CD14-positive monocyte (primary cell): Measurements from ENCODE around the gene UQCC2. TPM values are rescaled to one million over a fixed set of nuclear protein-coding genes. Genes with fewer than 3 reads are reported as not detected.

Source experiments
- DNase-seq, 3 donors: peaks; one replicate each; pipeline ENCODE4 v3.0.0-alpha.2; 2011 to 2022
- H2AFZ ChIP-seq: 2 replicates; pipeline ENCODE4 v1.6.0; 2012; ENCODE audit warnings: mild to moderate bottlenecking, low read depth, low read length, inconsistent platforms; ENCODE audit not compliant: insufficient read depth, poor library complexity, severe bottlenecking
- H3K27ac ChIP-seq, 2 donors: 1 replicate in 1 of 2; 2 replicates in 1 of 2; pipeline ENCODE4 v1.5.1; 2012 to 2013; ENCODE audit warnings: low read length in 2 of 2, control low read depth in 1 of 2, inconsistent platforms in 1 of 2, low read depth in 1 of 2, mild to moderate bottlenecking in 1 of 2
- H3K27me3 ChIP-seq, 2 donors: one replicate each; pipeline versions ENCODE4 v1.6.0 to v1.6.1; 2011 to 2013; ENCODE audit warnings: low read length in 2 of 2; ENCODE audit not compliant: control insufficient read depth in 2 of 2, insufficient read depth in 2 of 2
- H3K36me3 ChIP-seq, 2 donors: replicated peaks in 1 of 2; 1 replicate in 1 of 2; 2 replicates in 1 of 2; pipeline versions ENCODE4 v1.5.1 to v1.6.1; 2012 to 2013; ENCODE audit warnings: low read length in 2 of 2, control low read depth in 1 of 2, inconsistent platforms in 1 of 2, mild to moderate bottlenecking in 1 of 2; ENCODE audit not compliant: insufficient read depth in 2 of 2, control insufficient read depth in 1 of 2
- H3K4me1 ChIP-seq, 2 donors: 1 replicate in 1 of 2; 2 replicates in 1 of 2; pipeline versions ENCODE4 v1.5.1 to v1.6.1; 2012 to 2013; ENCODE audit warnings: low read length in 2 of 2, control low read depth in 1 of 2, inconsistent platforms in 1 of 2, mild to moderate bottlenecking in 1 of 2, moderate library complexity in 1 of 2; ENCODE audit not compliant: insufficient read depth in 2 of 2, control insufficient read depth in 1 of 2
- H3K4me2 ChIP-seq: replicated peaks from 2 replicates; pipeline ENCODE3; 2012; ENCODE audit warnings: low read length, moderate library complexity, mild to moderate bottlenecking; ENCODE audit not compliant: poor library complexity, severe bottlenecking; ENCODE audit errors: extremely low read depth
- H3K4me3 ChIP-seq, 3 experiments: fragments of 200-600 bp in 1 of 3; sonication (generic) in 1 of 3; replicated peaks in 1 of 3; 1 replicate in 2 of 3; 2 replicates in 1 of 3; pipeline ENCODE4 v1.5.1; 2011 to 2013; ENCODE audit warnings: low read length in 3 of 3, mild to moderate bottlenecking in 3 of 3, control low read depth in 2 of 3, low read depth in 2 of 3, inconsistent platforms in 1 of 3, moderate library complexity in 1 of 3
- H3K79me2 ChIP-seq: 2 replicates; pipeline ENCODE4 v1.6.0; 2012; ENCODE audit warnings: mild to moderate bottlenecking, control low read depth, inconsistent platforms, low read length, moderate library complexity; ENCODE audit not compliant: insufficient read depth
- H3K9ac ChIP-seq: 2 replicates; pipeline ENCODE4 v1.6.0; 2017; ENCODE audit warnings: low read length, mild to moderate bottlenecking; ENCODE audit not compliant: insufficient read depth, poor library complexity, severe bottlenecking
- H3K9me3 ChIP-seq, 2 donors: replicated peaks in 1 of 2; 1 replicate in 1 of 2; 2 replicates in 1 of 2; pipeline versions ENCODE4 v1.5.1 to v1.6.1; 2012 to 2013; ENCODE audit warnings: low read length in 2 of 2, control low read depth in 1 of 2; ENCODE audit not compliant: control insufficient read depth in 1 of 2, insufficient read depth in 1 of 2
- H4K20me1 ChIP-seq: 2 replicates; pipeline ENCODE4 v1.6.0; 2012; ENCODE audit warnings: mild to moderate bottlenecking, low read length, control low read depth, moderate library complexity; ENCODE audit not compliant: insufficient read depth
- H3K27ac Mint-ChIP-seq, 7 donors: one replicate each; pipeline ENCODE4 v1.8.0; 2020; ENCODE audit warnings: mild to moderate bottlenecking in 7 of 7, mixed read lengths in 7 of 7, moderate library complexity in 6 of 7, inconsistent platforms in 2 of 7
- H3K27me3 Mint-ChIP-seq, 3 donors: one replicate each; pipeline ENCODE4 v1.8.0; 2021 to 2022; ENCODE audit warnings: low read depth in 3 of 3, mild to moderate bottlenecking in 3 of 3, mixed read lengths in 3 of 3, moderate library complexity in 3 of 3, inconsistent platforms in 1 of 3
- H3K36me3 Mint-ChIP-seq, 2 donors: one replicate each; pipeline ENCODE4 v1.8.0; 2020; ENCODE audit warnings: mixed read lengths in 2 of 2, inconsistent platforms in 1 of 2, mild to moderate bottlenecking in 1 of 2
- H3K4me1 Mint-ChIP-seq: one replicate; pipeline ENCODE4 v1.8.0; 2020; ENCODE audit warnings: mild to moderate bottlenecking, mixed read lengths
- H3K4me3 Mint-ChIP-seq, 2 donors: one replicate each; pipeline ENCODE4 v1.8.0; 2020; ENCODE audit warnings: mild to moderate bottlenecking in 2 of 2, mixed read lengths in 2 of 2, moderate library complexity in 1 of 2
- H3K9me3 Mint-ChIP-seq, 7 donors: one replicate each; pipeline ENCODE4 v1.8.0; 2020 to 2022; ENCODE audit warnings: mixed read lengths in 7 of 7, mild to moderate bottlenecking in 6 of 7, moderate library complexity in 6 of 7, inconsistent platforms in 2 of 7
- CTCF ChIP-seq: fragments of 200-600 bp; IDR thresholded peaks from one replicate; pipeline ENCODE4 v1.8.0; 2022; ENCODE audit warnings: antibody characterized with exemption, mild to moderate bottlenecking
- WGBS: methylation state at CpG from one replicate; pipeline ENCODE4 v1.1.5; 2013; ENCODE audit warnings: missing lambda C conversion rate; ENCODE audit not compliant: insufficient coverage; 5-methylcytosine and 5-hydroxymethylcytosine counted together
- intact Hi-C, 2 donors: fragments of 100-400 bp; cut with micrococcal nuclease; formaldehyde crosslinking; loops; one replicate each; pipeline versions ENCODE4 v1.15.0 to v1.15.1; 2023
- polyA plus RNA-seq, 3 donors: library from polyadenylated mRNA; depleted of rRNA in 1 of 3; unstranded in 2 of 3; stranded (reverse) in 1 of 3; fragments of 300-500 nt in 2 of 3; fragments of >200 nt in 1 of 3; fragmentation: Illumina TruSeq in 2 of 3; gene quantifications; 1 replicate in 2 of 3; 2 replicates in 1 of 3; pipeline ENCODE4 v1.2.3, GENCODE V29; 2012 to 2021

The UQCC2 gene
- polyA plus RNA-seq, 3 donors = 10.3 to 39.3 (median 37.2) TPM

- no peak overlapping the region for H2AFZ ChIP-seq
- TF ChIP-seq CTCF = no peak
- H3K4me1 Mint-ChIP-seq = peaks cover 10% of the 10 kb centered on the region
- 98% methylated on average over 13 of the region's 16 CpGs for WGBS
- H3K9me3 ChIP-seq = no peaks in the 10 kb centered on the region
- no peaks in the 10 kb centered on the region for H3K27me3 Mint-ChIP-seq
- DNase-seq = no peak
- H3K27ac ChIP-seq = no peak overlapping the region
- H3K4me3 Mint-ChIP-seq = no peak overlapping the region
- no peak overlapping the region for H3K4me2 ChIP-seq
- no peak overlapping the region for H3K4me3 ChIP-seq
- peaks cover 0 to 21% of the 10 kb centered on the region in 2 donors for H3K36me3 ChIP-seq
- H3K79me2 ChIP-seq = peaks cover 5% of the 10 kb centered on the region
- intact Hi-C loops = no loop called here
- no peaks in the 10 kb centered on the region for H3K27me3 ChIP-seq
- H3K36me3 Mint-ChIP-seq = peaks cover 14 to 33% of the 10 kb centered on the region in 2 donors
- no peaks in the 10 kb centered on the region for H3K9me3 Mint-ChIP-seq
- no peak overlapping the region for H3K9ac ChIP-seq
- H4K20me1 ChIP-seq = no peaks in the 10 kb centered on the region
- peaks cover 7 to 8% of the 10 kb centered on the region in 2 donors for H3K4me1 ChIP-seq
- peak overlapping the region in 1 of 7 donors; percentile 84 for H3K27ac Mint-ChIP-seq
These were observed 5.4 kb downstream of the UQCC2 start for GRCh38 chr6:33705955-33706725.

- H3K9me3 Mint-ChIP-seq = no peaks in the 10 kb centered on the region
- H3K4me2 ChIP-seq = no peak overlapping the region
- TF ChIP-seq CTCF = no peak
- no peaks in the 10 kb centered on the region for H3K27me3 Mint-ChIP-seq
- no peak overlapping the region for H3K27ac ChIP-seq
- H3K4me3 ChIP-seq = no peak overlapping the region
- peaks cover 3% of the 10 kb centered on the region for H3K4me1 Mint-ChIP-seq
- no peak for DNase-seq
- no peaks in the 10 kb centered on the region for H3K27me3 ChIP-seq
- H3K9me3 ChIP-seq = no peaks in the 10 kb centered on the region
- H4K20me1 ChIP-seq = no peaks in the 10 kb centered on the region
- no peaks in the 10 kb centered on the region for H3K79me2 ChIP-seq
- no peak overlapping the region for H3K4me3 Mint-ChIP-seq
- H3K36me3 ChIP-seq = peaks cover 0 to 21% of the 10 kb centered on the region in 2 donors
- H3K4me1 ChIP-seq = peaks cover 0 to under 1% of the 10 kb centered on the region in 2 donors
- no peak overlapping the region for H3K27ac Mint-ChIP-seq
- H3K36me3 Mint-ChIP-seq = peaks cover 16 to 33% of the 10 kb centered on the region in 2 donors
- no peak overlapping the region for H3K9ac ChIP-seq
- intact Hi-C loops = no loop called here
- WGBS = 88% methylated on average over 2 of the region's 9 CpGs
- no peak overlapping the region for H2AFZ ChIP-seq
These were observed 6.1 kb downstream of the UQCC2 start for GRCh38 chr6:33705268-33705885.
